ENCODE data around the gene EML4.
"Not testable (repeated sequence)": the region's sequence is repeated elsewhere in the genome, so short reads cannot be mapped to it uniquely, and the experiment has no call there.

EML4 gene

DNA sequence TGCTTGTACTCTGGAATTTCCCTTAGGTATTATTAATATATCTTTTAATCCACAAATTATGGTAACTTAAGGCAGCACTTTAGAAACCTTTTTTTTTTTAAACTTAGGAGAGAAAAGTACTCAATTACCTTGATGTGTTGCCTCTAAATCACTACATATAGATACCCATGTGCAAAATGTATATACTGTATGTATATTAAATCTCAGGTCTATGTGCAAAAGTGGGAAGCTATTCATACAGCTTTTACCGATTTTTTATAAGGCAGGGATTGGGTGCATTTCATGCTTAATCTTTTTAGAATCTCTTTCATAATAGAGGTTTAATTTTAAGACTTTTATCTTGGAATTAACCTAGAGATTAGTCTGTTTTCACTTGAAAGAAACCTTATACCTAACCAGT is 3.4 kb downstream of the EML4 start:
- no peak for DNase-seq (ENCODE audit: low read depth)

DNA sequence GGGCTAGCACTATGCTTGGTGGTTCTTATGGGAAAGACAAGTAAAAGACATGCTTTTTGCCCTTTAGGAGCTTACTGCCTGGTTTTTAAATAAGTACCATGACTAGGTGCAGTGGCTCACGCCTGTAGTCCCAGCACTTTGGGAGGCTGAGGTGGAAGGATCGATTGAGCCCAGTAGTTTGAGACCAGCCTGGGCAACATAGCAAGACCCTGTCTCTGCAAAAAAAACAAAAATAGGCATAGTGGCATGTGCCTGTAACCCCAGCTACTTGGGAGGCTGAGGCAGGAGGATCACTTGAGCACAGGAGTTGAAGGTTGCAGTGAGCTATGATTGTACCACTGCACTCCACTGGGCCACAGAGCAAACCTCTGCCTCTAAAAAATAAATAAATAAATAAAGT is 4.3 kb downstream of the EML4 start:
- not testable (repeated sequence) for DNase-seq (ENCODE audit: low read depth)

DNA sequence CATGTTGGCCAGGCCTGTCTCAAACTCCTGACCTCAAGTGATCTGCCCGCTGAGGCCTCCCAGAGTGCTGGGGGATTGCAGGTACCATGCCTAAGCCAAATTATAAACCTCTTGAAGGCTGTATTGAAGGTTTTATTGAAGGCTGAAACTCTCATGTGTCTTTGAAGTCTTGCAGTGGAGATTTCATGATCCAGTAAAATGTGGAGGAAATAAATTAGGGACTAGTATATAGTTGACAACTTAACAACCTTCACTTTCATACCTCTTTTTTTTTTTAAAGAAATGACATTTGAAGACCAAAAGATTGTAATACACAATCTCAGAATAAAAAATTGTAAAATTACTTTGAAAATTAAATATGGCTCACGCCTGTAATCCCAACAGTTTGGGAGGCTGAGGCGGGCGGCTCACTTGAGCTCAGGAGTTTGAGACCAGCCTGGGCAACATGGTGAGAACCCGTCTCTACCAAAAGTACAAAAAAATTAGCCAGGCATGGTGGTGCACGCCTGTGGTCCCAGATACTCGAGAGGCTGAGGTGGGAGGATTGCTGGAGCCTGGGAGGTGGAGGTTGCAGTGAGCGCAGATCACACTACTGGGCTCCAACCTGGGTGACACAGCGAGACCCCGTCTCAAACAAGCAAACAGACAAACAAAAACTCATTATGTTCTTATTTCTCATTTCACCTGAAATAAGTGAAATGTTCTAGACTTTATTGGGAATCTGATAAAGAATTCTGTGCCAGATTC is 8.0 kb downstream of the EML4 start:
- no peak for DNase-seq (ENCODE audit: low read depth)

DNA sequence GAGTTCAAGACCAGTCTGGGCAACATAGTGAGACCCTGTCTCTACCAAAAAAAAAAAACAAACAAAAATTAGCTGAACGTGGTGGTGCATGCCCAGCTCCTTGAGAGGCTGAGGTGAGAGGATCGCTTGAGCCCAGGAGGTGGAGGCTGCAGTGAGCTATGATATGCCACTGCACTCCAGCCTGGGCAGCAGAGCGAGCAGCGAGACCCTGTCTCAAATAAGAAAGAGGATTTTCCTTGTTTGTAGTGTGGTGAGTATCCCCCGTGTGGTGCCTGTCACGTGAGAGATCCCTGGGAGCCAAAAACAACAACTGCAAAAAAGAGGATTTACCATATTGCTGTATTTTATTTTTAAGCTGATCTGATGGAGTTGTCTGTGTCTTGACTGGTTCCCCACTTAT is 9.2 kb downstream of the EML4 start:
- no peak for DNase-seq (ENCODE audit: low read depth)

DNA sequence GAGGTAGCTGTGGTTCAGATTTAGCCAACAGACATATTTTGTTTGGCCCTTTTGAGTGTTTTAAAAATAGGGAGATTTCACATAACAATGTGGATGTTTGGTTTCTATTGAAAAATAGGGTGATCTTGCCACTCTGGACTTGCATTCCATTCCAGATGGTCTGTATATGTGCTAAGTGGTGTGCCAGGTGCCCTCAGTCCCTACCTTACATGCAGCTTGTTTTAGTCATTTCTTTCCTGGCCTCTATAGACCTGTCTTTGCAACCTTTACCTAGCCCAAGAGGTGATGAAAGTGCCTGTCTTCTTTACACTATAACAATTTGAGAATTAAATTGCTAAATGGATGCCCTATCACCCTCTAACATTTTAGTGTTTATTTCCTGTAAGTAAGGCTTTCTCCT is 11.1 kb downstream of the EML4 start:
- DNase-seq (ENCODE audit: low read depth) = no peak

DNA sequence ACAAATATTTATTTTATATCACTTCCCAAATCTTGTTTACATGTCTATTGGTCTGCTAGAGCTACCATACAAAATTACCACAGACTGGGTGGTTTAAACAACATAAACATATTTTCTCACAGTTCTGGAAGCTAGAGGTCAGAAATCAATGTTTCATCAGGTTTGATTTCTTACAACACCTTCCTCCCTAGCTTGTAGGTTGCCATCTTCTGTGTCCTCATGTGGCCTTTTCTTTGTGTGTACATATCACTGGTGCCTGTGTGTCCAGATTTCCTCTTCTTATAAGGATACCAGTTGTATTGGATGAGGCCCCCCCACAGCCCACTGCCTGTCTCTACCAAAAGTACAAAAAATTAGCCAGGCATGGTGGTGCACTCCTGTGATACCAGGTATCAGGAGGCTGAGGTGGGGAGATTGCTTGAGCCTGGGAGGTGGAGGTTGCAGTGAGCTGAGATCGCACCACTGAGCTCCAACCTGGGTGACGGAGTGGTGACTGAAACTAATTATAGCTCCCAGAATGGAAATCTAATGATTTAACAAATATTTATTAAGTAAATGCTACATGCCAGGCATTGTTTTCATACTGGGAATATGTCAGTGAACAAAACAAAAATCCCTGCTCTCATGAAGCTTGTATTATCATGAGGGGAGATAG is 13.6 kb downstream of the EML4 start:
- DNase-seq (ENCODE audit: low read depth) = no peak

DNA sequence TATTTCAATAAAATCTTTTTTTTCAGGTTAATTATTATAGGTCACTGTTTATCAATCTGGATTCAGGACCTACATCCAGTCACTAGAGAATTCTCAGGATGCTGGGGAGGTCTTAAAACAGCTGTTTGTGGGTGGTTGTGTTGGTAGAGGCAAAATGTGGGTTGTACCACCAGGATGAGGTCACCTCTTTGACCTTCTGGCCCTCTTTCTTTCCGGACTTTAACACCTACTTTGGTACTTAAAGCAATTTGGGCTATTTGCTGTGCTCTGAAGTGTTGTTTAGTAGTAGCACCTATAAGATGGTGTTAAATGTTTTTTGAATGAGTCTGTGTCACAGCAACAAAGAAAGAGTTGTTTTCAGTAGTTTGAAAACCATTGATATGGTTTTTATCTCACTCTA is 14.6 kb downstream of the EML4 start:
- DNase-seq (ENCODE audit: low read depth) = no peak

DNA sequence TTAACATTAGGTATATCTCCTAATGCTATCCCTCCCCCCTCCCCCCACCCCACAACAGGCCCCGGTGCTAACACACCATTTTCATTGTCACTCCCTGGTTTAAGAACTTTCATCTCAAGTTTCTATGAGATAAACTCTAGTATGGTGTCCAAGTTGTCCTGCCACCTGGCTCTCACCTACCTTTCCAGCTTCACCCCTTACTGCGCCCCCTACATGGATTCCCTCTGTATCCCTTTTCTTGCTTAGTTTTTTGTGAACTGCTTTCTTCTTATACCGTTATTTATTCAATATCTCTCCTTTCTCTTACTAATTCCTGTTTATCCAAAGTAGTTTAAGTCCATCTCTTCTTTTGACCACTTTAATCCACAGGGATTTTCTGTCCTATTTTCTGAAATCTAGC is 15.2 kb downstream of the EML4 start:
- no peak for DNase-seq (ENCODE audit: low read depth)

DNA sequence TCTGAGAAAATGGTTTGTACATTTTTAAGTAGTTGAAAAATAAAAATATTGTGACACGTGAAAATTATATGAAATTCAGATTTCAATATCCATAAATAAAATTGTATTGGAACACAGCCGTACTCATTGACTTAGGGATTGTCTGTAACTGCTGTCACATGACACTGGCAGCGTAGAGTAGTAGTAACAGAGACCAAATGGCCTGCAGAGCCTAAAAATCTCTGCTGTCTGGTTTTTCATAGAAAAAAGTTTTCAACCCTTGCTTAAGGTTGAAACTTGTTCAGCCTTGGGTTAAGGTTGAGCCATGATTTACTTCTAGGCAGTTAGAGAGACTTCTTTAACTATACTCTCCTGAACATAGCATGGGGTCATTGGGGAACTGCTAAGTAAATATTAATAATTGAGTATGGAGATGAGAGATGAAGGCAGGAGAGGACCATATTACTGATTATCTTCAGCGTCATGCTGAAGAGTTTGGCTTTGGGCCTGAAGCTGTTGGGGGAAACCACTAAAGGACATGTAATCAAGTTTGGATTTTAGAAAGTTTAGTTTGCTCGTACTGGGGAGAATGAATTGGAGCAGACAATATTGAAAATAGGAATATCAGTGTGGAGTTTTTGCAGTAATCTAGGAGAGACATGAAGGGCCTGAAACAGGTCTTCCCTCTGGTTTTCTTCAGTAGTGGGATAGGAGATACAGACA is 16.2 kb downstream of the EML4 start:
- DNase-seq (ENCODE audit: low read depth) = no peak

DNA sequence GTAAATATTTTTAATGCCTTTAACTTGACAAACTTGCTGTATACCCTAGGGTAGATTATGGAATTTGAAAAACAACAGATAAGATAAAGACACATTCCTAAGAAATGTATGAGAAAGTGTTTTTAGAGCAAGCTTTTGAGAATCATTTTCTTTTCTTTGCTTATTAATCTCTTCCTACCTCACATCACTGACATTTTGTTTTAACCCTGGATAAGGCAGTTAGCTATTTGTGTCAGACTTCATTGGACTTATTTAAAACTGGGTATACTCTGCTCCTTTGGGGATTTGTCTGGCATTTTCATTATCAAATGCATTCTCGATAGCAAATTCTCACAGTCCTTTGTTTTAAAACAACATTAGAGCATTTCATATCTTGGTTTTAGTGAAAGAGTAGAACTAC is 17.2 kb downstream of the EML4 start:
- DNase-seq (ENCODE audit: low read depth) = no peak

DNA sequence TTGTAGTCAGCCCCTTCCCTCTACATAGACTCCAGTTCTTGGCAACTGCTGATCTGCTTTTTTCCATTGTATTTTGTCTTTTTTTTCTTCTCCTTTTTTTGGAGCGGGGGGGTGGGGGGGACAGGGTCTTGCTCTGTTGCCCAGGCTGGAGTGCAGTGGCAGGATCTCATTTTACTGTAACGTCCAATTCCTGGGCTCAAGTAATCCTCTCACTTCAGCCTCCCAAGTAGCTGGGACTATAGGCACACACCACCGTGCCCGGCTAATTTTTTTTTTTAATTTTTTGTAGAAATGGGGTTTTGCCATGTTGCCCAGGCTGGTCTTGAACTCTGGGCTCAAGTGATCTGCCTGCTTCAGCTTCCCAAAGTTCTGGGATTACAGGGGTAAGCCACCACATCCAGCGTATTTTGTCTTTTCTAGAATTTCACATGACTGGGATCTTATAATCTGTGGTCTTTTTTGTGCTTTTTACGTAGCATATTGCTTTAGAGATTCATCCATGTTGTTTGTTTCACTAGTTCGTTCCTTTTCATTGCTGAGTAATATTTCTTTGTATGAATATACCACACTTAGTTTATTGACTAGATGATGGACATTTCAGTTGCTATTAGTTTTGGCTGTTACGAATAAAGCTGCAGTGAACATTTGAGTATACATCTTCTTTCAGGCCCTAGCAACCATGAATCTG is 17.9 kb downstream of the EML4 start:
- no peak for DNase-seq (ENCODE audit: low read depth)

DNA sequence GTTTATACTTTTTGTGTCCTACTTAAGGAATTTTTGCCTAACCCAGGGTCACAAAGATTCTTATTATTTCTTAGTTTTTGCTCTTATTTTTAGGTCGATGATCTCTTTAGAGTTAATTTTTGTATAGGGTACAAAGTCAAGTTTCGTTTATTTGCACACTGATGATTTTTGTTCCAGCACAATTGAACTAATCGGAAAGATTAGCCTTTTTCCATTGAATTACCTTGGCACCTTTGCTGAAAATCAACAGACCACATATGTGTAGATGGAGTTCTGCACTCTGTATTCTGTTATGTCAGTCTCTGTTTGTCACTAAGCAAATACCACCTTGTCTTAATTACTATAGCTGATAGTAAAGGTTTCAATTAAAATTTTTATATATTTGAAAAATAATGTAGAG is 18.7 kb downstream of the EML4 start:
- DNase-seq (ENCODE audit: low read depth) = no peak

DNA sequence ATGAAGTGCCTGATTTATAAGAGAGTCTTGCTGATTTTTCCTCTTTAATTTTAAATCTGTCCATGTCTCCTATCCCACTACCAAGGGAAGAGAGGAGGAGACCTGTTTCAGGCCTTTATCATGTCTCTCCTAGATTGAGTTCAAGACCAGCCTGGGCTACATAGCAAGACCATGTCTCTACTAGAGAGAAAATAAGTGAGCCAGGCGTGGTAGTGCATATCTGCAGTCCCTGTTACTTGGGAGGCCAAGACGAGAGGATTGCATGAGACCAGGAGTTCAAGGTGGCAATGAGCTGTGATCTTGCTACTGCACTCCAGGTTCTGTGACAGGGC is 20.0 kb downstream of the EML4 start:
- no peak for DNase-seq (ENCODE audit: low read depth)

DNA sequence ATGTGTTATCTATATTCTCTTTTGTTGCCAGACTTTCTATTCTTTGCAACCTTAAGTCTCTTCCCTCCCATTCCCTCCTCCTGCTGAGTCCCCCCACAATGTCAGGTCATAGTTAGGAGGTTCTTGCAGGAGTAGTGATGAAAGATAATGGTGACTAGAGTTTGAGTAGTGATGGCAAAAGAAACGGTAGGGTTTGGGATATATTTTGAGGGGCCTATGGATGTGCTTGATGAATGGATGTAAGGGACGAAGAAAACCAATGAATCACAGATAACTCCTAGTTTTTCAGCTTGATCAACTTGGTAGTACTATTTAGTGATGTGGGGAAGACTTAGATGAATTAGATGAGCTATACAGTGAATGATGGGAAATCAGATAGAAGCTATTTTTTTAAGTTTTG is 21.0 kb downstream of the EML4 start:
- DNase-seq (ENCODE audit: low read depth) = no peak

DNA sequence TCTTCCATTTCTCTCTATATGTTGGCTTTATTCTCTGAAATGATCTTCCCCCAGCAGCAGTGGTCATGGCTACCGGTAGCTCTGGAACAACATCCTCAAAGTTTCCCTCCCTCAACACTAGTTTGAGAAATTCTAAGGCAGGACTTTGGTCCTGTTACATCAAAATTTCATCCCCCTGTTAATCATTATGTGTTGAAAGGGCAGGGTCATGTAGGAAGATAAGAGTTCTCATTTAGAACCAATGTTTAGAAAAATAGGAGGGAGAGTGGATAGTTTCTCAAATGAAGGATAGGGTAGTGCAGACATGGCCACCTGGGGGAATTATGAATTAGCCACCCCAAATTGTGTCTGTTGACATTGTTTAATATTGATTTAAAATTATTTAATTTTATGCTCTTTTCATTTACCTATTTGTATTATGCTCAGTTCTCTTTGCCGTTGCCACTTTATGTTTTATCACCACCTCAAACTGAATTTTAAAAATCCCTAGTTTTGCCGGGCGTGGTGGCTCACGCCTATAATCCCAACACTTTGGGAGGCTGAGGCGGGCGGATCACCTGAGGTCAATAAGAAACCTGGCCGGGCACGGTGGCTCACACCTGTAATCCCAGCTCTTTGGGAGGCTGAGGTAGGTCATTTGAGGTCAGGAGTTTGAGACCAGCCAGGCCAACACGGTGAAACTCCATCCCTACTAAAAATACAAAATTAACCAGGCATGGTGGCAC is 22.3 kb downstream of the EML4 start:
- DNase-seq (ENCODE audit: low read depth) = no peak

DNA sequence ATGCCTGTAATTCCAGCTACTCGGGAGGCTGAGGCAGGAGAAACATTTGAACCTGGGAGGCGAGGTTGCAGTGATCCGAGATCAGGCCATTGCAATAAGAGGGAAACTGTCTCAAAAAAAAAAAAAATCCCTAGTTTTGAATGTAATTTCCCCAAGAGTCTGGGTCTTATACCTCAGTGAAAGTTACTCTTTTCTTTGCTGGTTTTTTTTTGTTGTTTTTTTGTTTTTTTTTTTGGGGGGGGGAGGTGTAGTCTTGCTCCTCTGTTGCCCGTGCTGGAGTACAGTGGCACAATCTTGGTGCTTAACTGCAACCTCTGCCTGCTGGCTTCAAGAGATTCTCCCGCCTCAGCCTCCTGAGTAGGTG is 22.8 kb downstream of the EML4 start:
- no peak for DNase-seq (ENCODE audit: low read depth)

DNA sequence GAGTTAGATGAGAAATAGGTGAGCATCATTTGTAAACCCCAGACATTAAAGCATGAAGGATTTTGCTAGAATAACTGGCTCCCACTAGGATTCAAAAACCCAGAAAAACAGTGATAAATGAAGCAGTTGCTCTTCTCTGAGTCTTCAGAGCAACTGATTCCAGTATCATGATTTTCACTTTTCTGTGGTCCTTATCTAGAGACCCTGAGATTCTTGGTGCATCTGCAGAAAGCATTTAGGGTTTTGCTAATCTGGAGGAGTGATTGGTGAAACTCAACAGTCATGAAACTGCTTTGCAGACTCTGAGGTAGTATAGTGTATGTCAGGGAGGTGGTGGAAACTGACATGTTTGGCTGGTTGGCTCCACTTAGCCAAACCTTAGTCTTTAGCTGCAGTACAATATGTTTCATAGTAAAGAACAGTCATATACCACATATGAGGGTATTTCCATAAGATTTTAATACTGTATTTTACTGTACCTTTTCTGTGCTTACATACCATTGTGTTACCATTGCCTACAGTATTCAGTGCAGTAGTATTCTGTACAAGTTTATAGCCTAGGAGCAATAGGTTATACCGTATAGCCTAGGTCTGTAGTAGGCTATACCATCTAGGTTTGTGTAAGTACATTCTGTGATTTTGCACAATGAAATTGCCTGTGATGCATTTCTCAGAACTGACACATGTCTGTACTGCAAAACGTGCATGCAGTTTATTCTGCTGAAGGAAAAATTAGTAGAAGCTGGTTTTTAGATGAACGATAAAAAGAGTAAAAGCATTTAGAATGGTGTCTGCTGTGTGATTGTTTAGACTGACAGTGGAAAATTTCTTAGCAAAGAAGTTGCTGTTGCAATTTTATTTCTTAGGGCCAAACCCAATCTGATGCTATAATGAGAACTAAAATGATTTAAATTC is 23.8 kb downstream of the EML4 start:
- DNase-seq (ENCODE audit: low read depth) = no peak

DNA sequence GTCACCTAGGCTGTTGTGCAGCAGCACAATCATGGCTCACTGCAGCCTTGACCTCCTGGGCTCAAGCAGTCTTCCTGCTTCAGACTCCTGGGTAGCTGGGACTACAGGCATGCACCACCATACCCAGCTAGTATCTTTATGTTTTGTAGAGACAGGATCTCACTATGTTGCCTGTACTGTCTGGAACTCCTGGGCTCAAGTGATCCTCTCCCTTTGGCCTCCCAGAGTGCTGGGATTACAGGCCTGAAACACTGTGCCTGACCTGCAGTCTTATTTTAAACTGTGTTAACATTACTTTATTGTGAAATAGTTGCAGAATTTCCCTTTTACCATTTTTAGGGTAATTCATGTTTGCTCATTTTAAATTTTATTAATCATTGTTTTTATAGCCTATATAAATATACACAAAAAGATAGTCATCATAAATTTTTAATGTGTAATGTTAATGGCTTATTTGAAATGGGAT is 24.6 kb downstream of the EML4 start:
- no peak for DNase-seq (ENCODE audit: low read depth)

DNA sequence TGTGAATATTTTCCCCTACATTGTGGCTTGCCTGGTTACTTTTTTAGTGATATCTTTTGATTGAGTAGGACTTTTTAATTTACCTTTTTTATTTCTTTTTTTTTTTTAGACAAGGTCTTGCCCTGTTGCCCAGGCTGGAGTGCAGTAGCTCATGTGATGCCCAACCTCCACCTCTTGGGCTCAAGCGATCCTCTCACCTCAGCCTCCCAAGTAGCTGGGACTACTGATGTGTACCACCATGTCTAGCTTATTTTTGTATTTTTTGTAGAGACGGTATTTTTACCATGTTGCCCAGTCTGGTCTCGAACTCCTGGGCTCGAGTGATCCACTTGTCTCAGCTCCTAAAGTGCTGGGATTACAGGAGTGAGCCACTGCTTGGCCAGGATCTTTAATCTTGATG is 25.3 kb downstream of the EML4 start:
- no peak for DNase-seq (ENCODE audit: low read depth)

DNA sequence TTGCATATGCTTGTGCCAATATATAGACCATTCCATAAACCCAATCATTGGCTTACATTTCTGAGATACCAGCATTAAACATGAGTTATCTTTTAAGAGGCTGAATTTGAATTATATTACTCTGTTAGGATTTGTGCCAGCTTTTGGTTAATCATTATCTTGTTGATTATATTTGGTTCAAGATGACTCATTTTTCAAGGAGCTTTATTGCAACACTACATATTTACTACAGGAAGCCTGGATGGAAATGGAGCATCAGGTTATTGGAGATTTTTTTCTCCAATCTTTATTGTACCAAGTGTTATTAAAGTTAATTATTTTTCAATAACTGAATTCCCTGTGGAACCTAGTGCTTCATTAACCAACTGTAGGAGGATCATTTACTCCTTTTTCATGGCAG is 26.4 kb downstream of the EML4 start:
- DNase-seq (ENCODE audit: low read depth) = no peak

DNA sequence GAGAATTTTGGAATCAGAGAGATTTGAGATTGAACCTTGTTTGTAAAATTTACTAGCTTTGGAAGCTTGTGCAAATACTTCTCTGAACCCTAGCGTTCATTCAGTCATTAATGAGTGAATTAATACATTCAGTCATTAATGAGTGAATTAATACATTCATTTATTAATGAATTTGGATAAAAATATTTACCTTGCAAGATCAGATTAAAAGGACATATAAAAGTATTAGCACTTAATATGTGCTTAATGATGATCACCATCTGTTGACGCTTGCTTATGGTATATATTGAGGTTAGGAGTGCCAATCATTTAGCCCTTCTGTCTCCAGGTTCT is 26.9 kb downstream of the EML4 start:
- DNase-seq (ENCODE audit: low read depth) = no peak
